Neural progenitor cell (in vitro differentiated cells): ENCODE data around the gene IQCK. TPM values are rescaled to one million over a fixed set of nuclear protein-coding genes. Genes with fewer than 3 reads are reported as not detected.

Experiments used
- DNase-seq: peaks from one replicate; pipeline ENCODE4 v3.0.0-alpha.2; 2016; ENCODE audit warnings: low spot score
- H2AFZ ChIP-seq: fragments of 200-600 bp; sonication (generic); replicated peaks from 2 replicates; pipeline ENCODE4 v1.6.1; 2016; ENCODE audit warnings: antibody characterized with exemption
- H3F3A ChIP-seq: fragments of 200-600 bp; sonication (generic); 2 replicates; pipeline ENCODE4 v1.6.1; 2016; ENCODE audit warnings: antibody characterized with exemption, low read depth
- H3K27ac ChIP-seq: fragments of 200-600 bp; sonication (generic); 2 replicates; pipeline ENCODE4 v1.5.1; 2016; ENCODE audit warnings: mild to moderate bottlenecking
- H3K27me3 ChIP-seq: fragments of 200-600 bp; sonication (generic); 2 replicates; pipeline ENCODE4 v1.6.1; 2016; ENCODE audit warnings: mild to moderate bottlenecking, moderate library complexity
- H3K36me3 ChIP-seq: fragments of 200-600 bp; sonication (generic); 2 replicates; pipeline ENCODE4 v1.5.1; 2016
- H3K4me1 ChIP-seq: fragments of 200-600 bp; sonication (generic); 2 replicates; pipeline ENCODE4 v1.6.1; 2016; ENCODE audit warnings: mixed run types
- H3K4me2 ChIP-seq: fragments of 200-600 bp; sonication (generic); 2 replicates; pipeline ENCODE4 v1.6.1; 2016
- H3K4me3 ChIP-seq: fragments of 200-600 bp; sonication (generic); 2 replicates; pipeline ENCODE4 v1.5.1; 2016
- H3K79me2 ChIP-seq: fragments of 200-600 bp; sonication (generic); 2 replicates; pipeline ENCODE4 v1.6.1; 2016; ENCODE audit warnings: low read depth
- H3K9ac ChIP-seq: fragments of 200-600 bp; sonication (generic); 2 replicates; pipeline ENCODE4 v1.6.1; 2016
- H3K9me3 ChIP-seq: fragments of 200-600 bp; sonication (generic); 2 replicates; pipeline ENCODE4 v1.5.1; 2016; ENCODE audit warnings: low read depth
- H4K20me1 ChIP-seq: fragments of 200-600 bp; sonication (generic); 2 replicates; pipeline ENCODE4 v1.6.1; 2016; ENCODE audit warnings: low read depth
- H3K27ac Mint-ChIP-seq: 3 replicates; pipeline ENCODE4 v1.8.0; 2021; ENCODE audit warnings: mixed read lengths
- H3K27me3 Mint-ChIP-seq: 2 replicates; pipeline ENCODE4 v1.8.0; 2022; ENCODE audit warnings: low read depth, mild to moderate bottlenecking, inconsistent platforms, moderate library complexity, mixed read lengths; ENCODE audit not compliant: insufficient read depth
- H3K36me3 Mint-ChIP-seq: 3 replicates; pipeline ENCODE4 v1.8.0; 2021; ENCODE audit warnings: mixed read lengths
- H3K4me1 Mint-ChIP-seq: 3 replicates; pipeline ENCODE4 v1.8.0; 2021; ENCODE audit warnings: mixed read lengths
- H3K4me3 Mint-ChIP-seq: 3 replicates; pipeline ENCODE4 v1.8.0; 2021; ENCODE audit warnings: mild to moderate bottlenecking, moderate library complexity, mixed read lengths
- H3K9me3 Mint-ChIP-seq: 3 replicates; pipeline ENCODE4 v1.8.0; 2020; ENCODE audit warnings: mixed read lengths
- EZH2 ChIP-seq: fragments of 200-600 bp; sonication (generic); IDR thresholded peaks from 2 replicates; pipeline ENCODE4 v1.6.1; 2017; ENCODE audit warnings: antibody characterized with exemption, mild to moderate bottlenecking, moderate library complexity
- EZH2phosphoT487 ChIP-seq: fragments of 200-600 bp; sonication (generic); IDR thresholded peaks from 2 replicates; pipeline ENCODE4 v1.6.1; 2017; ENCODE audit warnings: antibody characterized with exemption
- total RNA-seq: library from RNA; depleted of rRNA; stranded (reverse); fragments of >200 nt; gene quantifications from 2 replicates; pipeline ENCODE4 v1.2.3, GENCODE V29; 2015; ENCODE audit warnings: low replicate concordance
- TF ChIP-seq, protein P1 (sequence below): fragments of 200-600 bp; sonication (generic); IDR thresholded peaks from 2 replicates; pipeline ENCODE4 v1.5.1; 2017; ENCODE audit warnings: antibody characterized with exemption, mild to moderate bottlenecking

Gene IQCK
- total RNA-seq, 1 donor from 2014 or later = 22.1 TPM

DNA sequence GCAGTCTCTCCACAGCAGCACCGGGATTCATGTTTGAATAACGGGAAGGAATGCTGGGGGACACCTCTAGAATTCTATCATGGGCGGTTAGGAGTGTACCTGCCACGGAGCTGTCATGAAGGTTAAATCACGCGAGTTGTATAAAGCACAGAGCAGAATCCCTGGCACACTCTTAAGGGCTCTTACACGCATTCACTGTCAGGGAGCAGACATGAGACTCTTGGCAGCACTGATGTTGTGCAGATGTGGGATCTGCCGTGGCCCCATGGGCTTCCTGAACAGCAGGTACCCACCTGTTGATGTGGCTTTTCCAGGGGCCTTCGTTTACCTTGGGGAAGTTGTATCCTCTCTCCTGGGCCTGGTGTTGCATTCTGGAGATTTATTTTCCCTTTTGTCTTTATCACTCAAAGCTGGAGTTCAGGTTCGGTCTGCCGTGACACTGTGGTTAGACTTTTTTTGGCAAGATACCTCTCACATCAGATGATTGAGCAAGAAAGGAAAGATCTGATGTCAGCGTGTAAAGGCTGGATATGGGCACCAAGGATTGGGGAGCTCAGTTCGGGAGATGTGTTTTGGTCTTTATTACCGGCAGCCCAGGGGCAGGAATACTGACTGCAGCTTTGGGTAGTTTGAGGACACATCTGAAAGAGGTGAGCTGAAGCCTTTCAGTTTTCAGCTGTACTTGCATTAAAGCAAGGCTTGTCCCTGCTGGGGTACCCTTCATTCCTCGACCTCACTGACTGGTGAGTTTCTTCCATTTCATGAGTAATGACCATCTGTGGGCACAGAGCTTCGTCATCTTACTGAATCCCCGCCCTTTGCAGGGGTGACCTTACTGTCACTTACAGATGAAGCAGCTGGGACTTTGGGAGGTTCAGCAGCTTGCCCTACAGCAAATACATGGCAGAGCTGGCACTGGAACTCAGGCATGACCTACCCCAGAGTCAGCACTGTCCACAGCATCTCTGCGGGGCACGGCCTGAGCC lies 19.3 kb upstream of the IQCK start:
- no peaks in the 10 kb centered on the region for H3K9me3 Mint-ChIP-seq
- H3F3A ChIP-seq = no peaks in the 10 kb centered on the region
- H3K4me1 Mint-ChIP-seq = no peaks in the 10 kb centered on the region
- H3K4me3 ChIP-seq = no peak overlapping the region
- no peaks in the 10 kb centered on the region for H3K4me1 ChIP-seq
- peaks cover 46% of the 10 kb centered on the region for H3K36me3 Mint-ChIP-seq
- peaks cover 5% of the 10 kb centered on the region for H3K36me3 ChIP-seq
- H3K9me3 ChIP-seq = no peaks in the 10 kb centered on the region
- peaks cover 28% of the 10 kb centered on the region for H3K79me2 ChIP-seq
- H3K27ac Mint-ChIP-seq = no peak overlapping the region
- H3K27ac ChIP-seq = no peak overlapping the region
- no peaks in the 10 kb centered on the region for H3K27me3 Mint-ChIP-seq
- TF ChIP-seq, protein P1, sequence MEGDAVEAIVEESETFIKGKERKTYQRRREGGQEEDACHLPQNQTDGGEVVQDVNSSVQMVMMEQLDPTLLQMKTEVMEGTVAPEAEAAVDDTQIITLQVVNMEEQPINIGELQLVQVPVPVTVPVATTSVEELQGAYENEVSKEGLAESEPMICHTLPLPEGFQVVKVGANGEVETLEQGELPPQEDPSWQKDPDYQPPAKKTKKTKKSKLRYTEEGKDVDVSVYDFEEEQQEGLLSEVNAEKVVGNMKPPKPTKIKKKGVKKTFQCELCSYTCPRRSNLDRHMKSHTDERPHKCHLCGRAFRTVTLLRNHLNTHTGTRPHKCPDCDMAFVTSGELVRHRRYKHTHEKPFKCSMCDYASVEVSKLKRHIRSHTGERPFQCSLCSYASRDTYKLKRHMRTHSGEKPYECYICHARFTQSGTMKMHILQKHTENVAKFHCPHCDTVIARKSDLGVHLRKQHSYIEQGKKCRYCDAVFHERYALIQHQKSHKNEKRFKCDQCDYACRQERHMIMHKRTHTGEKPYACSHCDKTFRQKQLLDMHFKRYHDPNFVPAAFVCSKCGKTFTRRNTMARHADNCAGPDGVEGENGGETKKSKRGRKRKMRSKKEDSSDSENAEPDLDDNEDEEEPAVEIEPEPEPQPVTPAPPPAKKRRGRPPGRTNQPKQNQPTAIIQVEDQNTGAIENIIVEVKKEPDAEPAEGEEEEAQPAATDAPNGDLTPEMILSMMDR = no peak
- TF ChIP-seq EZH2phosphoT487 (no peak), EZH2 (no peak)
- no peak overlapping the region for H3K4me3 Mint-ChIP-seq
- H2AFZ ChIP-seq = no peak overlapping the region
- peaks cover 6% of the 10 kb centered on the region for H4K20me1 ChIP-seq
- H3K4me2 ChIP-seq = no peak overlapping the region
- H3K9ac ChIP-seq = no peak overlapping the region
- DNase-seq = no peak
- H3K27me3 ChIP-seq = no peaks in the 10 kb centered on the region

GRCh38 chr16:19699472-19699871 lies 18.6 kb upstream of the IQCK start:
- peaks cover 7% of the 10 kb centered on the region for H3K36me3 ChIP-seq
- Mint-ChIP-seq H3K4me3 (no peak overlapping the region), H3K4me1 (no peaks in the 10 kb centered on the region), H3K27ac (no peak overlapping the region), H3K36me3 (peaks cover 48% of the 10 kb centered on the region), H3K9me3 (no peaks in the 10 kb centered on the region), H3K27me3 (no peaks in the 10 kb centered on the region)
- H2AFZ ChIP-seq = no peak overlapping the region
- no peak for DNase-seq
- H3K27ac ChIP-seq = no peak overlapping the region
- H3K9ac ChIP-seq = no peak overlapping the region
- no peaks in the 10 kb centered on the region for H3K9me3 ChIP-seq
- no peaks in the 10 kb centered on the region for H3K4me1 ChIP-seq
- TF ChIP-seq EZH2phosphoT487 (no peak), EZH2 (no peak)
- TF ChIP-seq, protein P1 = no peak
- H3K79me2 ChIP-seq = peaks cover 35% of the 10 kb centered on the region
- no peaks in the 10 kb centered on the region for H3F3A ChIP-seq
- H3K27me3 ChIP-seq = no peaks in the 10 kb centered on the region
- H3K4me3 ChIP-seq = no peak overlapping the region
- no peak overlapping the region for H3K4me2 ChIP-seq
- peaks cover 12% of the 10 kb centered on the region for H4K20me1 ChIP-seq

- H3K36me3 Mint-ChIP-seq = peaks cover 51% of the 10 kb centered on the region
These were observed 17.7 kb upstream of the IQCK start for GRCh38 chr16:19700319-19700781.

More at GRCh38 chr16:19700319-19700781, 17.7 kb upstream of the IQCK start:
- Mint-ChIP-seq H3K4me3 (no peak overlapping the region), H3K27me3 (no peaks in the 10 kb centered on the region), H3K27ac (no peak overlapping the region), H3K9me3 (no peaks in the 10 kb centered on the region), H3K4me1 (no peaks in the 10 kb centered on the region)
- DNase-seq = no peak
- Histone ChIP-seq H3K4me3 (no peak overlapping the region), H3K4me1 (no peaks in the 10 kb centered on the region), H3K79me2 (peaks cover 43% of the 10 kb centered on the region), H3K36me3 (peaks cover 8% of the 10 kb centered on the region), H3K4me2 (no peak overlapping the region), H3K27ac (no peak overlapping the region), H3K27me3 (no peaks in the 10 kb centered on the region), H4K20me1 (peaks cover 18% of the 10 kb centered on the region), H3F3A (no peaks in the 10 kb centered on the region), H3K9ac (no peak overlapping the region), H2AFZ (no peak overlapping the region), H3K9me3 (no peaks in the 10 kb centered on the region)
- TF ChIP-seq, protein P1 = no peak
- no peak for TF ChIP-seq EZH2
- no peak for TF ChIP-seq EZH2phosphoT487
